ENCODE results near the gene OGFR. TPM values are rescaled to one million over a fixed set of nuclear protein-coding genes. Genes with fewer than 3 reads are reported as not detected.

Gene OGFR
- total RNA-seq, 1 experiment from 2014 or later = 84.7 TPM

DNA sequence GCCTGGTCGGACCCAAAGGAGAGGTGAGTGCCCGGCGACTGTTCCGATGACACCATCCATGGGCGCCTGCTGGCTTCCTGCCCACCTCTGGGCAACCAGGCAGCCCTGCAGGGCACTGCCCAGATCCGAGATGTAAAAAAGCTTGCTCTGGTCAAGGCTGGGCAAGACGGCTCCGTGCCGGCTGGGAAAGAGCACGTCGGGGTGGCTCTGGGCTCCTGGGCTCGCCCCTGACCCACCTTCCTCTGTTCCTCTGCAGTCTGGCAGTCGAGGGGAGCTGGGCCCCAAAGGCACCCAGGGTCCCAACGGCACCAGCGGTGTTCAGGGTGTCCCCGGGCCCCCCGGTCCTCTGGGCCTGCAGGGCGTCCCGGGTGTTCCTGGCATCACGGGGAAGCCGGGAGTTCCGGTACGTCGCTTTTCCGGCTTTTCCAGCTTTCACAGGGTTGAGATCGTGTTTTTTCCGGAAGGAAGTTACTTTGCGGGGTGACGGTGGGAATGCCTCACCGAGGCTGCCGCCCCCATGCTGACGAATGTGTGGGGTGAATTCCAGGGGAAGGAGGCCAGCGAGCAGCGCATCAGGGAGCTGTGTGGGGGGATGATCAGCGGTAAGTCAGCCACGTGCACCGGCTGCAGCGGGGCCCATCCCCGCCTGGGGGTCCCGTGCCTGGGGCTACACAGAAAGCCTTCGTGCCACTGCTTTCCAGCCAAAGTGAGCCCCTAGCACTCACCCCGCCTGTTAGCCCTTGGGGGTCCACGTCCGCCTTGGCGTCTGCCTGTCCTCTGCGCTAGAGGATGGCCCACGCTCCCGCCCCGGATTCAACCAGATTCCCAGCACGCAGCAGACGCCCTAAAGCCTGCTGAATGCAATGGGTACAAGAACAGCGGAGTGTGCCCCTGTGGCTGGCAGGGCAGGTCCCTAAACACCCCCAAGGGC lies 31.6 kb downstream of the OGFR start:
- no peak overlapping the region for H3K4me3 ChIP-seq (ENCODE audit: low read depth, low read length)
- H3K4me1 ChIP-seq = peaks cover 4% of the 10 kb centered on the region; the same call in 1 of the 2 replicates
- BruUV-seq (replicated peaks) = no TSS peak
- intact Hi-C loops (cut with micrococcal nuclease; ENCODE audit: unreplicated experiment) = no loop called here
- H3K36me3 ChIP-seq (ENCODE audit: control insufficient read depth, insufficient read depth, low read length) = no peaks in the 10 kb centered on the region
- no peaks in the 10 kb centered on the region for H3K9me3 Mint-ChIP-seq (ENCODE audit: unreplicated experiment)
- TF ChIP-seq, protein P1, sequence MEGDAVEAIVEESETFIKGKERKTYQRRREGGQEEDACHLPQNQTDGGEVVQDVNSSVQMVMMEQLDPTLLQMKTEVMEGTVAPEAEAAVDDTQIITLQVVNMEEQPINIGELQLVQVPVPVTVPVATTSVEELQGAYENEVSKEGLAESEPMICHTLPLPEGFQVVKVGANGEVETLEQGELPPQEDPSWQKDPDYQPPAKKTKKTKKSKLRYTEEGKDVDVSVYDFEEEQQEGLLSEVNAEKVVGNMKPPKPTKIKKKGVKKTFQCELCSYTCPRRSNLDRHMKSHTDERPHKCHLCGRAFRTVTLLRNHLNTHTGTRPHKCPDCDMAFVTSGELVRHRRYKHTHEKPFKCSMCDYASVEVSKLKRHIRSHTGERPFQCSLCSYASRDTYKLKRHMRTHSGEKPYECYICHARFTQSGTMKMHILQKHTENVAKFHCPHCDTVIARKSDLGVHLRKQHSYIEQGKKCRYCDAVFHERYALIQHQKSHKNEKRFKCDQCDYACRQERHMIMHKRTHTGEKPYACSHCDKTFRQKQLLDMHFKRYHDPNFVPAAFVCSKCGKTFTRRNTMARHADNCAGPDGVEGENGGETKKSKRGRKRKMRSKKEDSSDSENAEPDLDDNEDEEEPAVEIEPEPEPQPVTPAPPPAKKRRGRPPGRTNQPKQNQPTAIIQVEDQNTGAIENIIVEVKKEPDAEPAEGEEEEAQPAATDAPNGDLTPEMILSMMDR (IDR thresholded peaks at IDR 0.05; ENCODE audit: insufficient read depth in 1 of 2, low read depth in 1 of 2, low read length in 1 of 2, severe bottlenecking in 1 of 2, unreplicated experiment in 1 of 2) = no peak
- no peak overlapping the region for H3K27ac Mint-ChIP-seq (ENCODE audit: unreplicated experiment)
- H3K9me3 ChIP-seq = no peaks in the 10 kb centered on the region
- H3K36me3 Mint-ChIP-seq (ENCODE audit: insufficient read depth, unreplicated experiment) = no peaks in the 10 kb centered on the region
- H3K27me3 ChIP-seq (replicated peaks; ENCODE audit: control insufficient read depth, insufficient read depth, low read length) = no peaks in the 10 kb centered on the region
- peak in 1 of 2 experiments; percentile 45 for DNase-seq
- H3K27me3 Mint-ChIP-seq (ENCODE audit: insufficient read depth, unreplicated experiment) = no peaks in the 10 kb centered on the region
- ChIA-PET POLR2A (interaction anchor here (0.8 kb wide), 1 partner anchor 25 kb away, joined by 4 read pairs; the partner anchor contains the start of gene TCFL5), CTCF (no interaction called here)
- peaks cover 11% of the 10 kb centered on the region for H3K4me1 Mint-ChIP-seq (ENCODE audit: low read depth, unreplicated experiment)
- no peak overlapping the region for H3K4me3 Mint-ChIP-seq (ENCODE audit: unreplicated experiment)

DNA sequence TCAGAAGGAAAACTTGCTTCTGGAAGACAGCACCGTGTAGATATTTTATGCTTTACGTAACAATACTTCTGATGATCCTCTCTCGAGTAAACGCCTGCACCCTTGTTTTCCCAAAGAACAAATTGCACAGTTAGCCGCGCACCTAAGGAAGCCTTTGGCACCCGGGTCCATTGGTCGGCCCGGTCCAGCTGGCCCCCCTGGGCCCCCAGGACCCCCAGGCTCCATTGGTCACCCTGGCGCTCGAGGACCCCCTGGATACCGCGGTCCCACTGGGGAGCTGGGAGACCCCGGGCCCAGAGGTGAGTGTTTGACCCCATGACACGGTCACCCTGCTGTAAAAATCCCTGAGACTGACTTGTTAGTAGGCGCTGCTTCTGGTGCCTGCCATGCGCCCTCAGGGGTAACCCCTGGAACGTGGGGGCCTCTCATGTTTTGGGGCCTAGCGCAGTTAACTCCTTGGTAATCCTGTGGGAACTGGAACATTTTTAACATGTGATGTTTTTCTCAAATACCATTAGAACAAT lies 32.4 kb downstream of the OGFR start:
- H3K9me3 Mint-ChIP-seq (ENCODE audit: unreplicated experiment) = no peaks in the 10 kb centered on the region
- BruUV-seq (replicated peaks) = no TSS peak
- Histone ChIP-seq H3K4me3 (ENCODE audit: low read depth, low read length) (no peak overlapping the region), H3K36me3 (ENCODE audit: control insufficient read depth, insufficient read depth, low read length) (no peaks in the 10 kb centered on the region), H3K27me3 (replicated peaks; ENCODE audit: control insufficient read depth, insufficient read depth, low read length) (no peaks in the 10 kb centered on the region), H3K4me1 (no peaks in the 10 kb centered on the region; the same call in 1 of the 2 replicates), H3K9me3 (no peaks in the 10 kb centered on the region)
- peaks cover 11% of the 10 kb centered on the region for H3K4me1 Mint-ChIP-seq (ENCODE audit: low read depth, unreplicated experiment)
- H3K36me3 Mint-ChIP-seq (ENCODE audit: insufficient read depth, unreplicated experiment) = no peaks in the 10 kb centered on the region
- TF ChIP-seq, protein P1 (IDR thresholded peaks at IDR 0.05; ENCODE audit: insufficient read depth in 1 of 2, low read depth in 1 of 2, low read length in 1 of 2, severe bottlenecking in 1 of 2, unreplicated experiment in 1 of 2) = no peak
- intact Hi-C loops (cut with micrococcal nuclease; ENCODE audit: unreplicated experiment) = no loop called here
- H3K27me3 Mint-ChIP-seq (ENCODE audit: insufficient read depth, unreplicated experiment) = no peaks in the 10 kb centered on the region
- POLR2A ChIA-PET = no interaction called here
- no peak for DNase-seq
- no peak overlapping the region for H3K4me3 Mint-ChIP-seq (ENCODE audit: unreplicated experiment)
- H3K27ac Mint-ChIP-seq (ENCODE audit: unreplicated experiment) = no peak overlapping the region
- CTCF ChIA-PET = interaction anchor here (0.5 kb wide), 1 partner anchor 42 kb away, joined by 3 read pairs; no protein-coding TSS in a partner anchor

DNA sequence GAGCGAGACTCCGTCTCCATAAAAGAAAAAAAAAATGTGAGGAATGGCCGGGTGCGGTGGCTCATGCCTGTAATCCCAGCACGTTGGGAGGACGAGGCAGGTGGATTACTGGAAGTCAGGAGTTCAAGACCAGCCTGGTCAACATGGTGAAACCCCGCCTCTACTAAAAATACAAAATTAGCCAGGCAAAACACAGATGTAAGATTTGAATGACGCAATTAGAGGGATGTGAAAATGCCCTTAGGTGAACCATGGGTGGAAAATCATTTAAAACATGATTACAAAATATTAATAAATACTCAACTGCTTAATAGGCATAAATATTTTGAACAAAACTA lies 33.1 kb downstream of the OGFR start:
- no peaks in the 10 kb centered on the region for H3K27me3 Mint-ChIP-seq (ENCODE audit: insufficient read depth, unreplicated experiment)
- TF ChIP-seq, protein P1 (IDR thresholded peaks at IDR 0.05; ENCODE audit: insufficient read depth in 1 of 2, low read depth in 1 of 2, low read length in 1 of 2, severe bottlenecking in 1 of 2, unreplicated experiment in 1 of 2) = no peak
- no peaks in the 10 kb centered on the region for H3K36me3 Mint-ChIP-seq (ENCODE audit: insufficient read depth, unreplicated experiment)
- no peaks in the 10 kb centered on the region for H3K27me3 ChIP-seq (replicated peaks; ENCODE audit: control insufficient read depth, insufficient read depth, low read length)
- intact Hi-C loops (cut with micrococcal nuclease; ENCODE audit: unreplicated experiment) = no loop called here
- H3K4me3 Mint-ChIP-seq (ENCODE audit: unreplicated experiment) = no peak overlapping the region
- no peak overlapping the region for H3K27ac Mint-ChIP-seq (ENCODE audit: unreplicated experiment)
- H3K4me1 ChIP-seq = no peaks in the 10 kb centered on the region; the same call in 1 of the 2 replicates
- ChIA-PET CTCF (no interaction called here), POLR2A (no interaction called here)
- peaks cover 4% of the 10 kb centered on the region for H3K4me1 Mint-ChIP-seq (ENCODE audit: low read depth, unreplicated experiment)
- H3K36me3 ChIP-seq (ENCODE audit: control insufficient read depth, insufficient read depth, low read length) = no peaks in the 10 kb centered on the region
- no peaks in the 10 kb centered on the region for H3K9me3 ChIP-seq
- DNase-seq = no peak
- no peaks in the 10 kb centered on the region for H3K9me3 Mint-ChIP-seq (ENCODE audit: unreplicated experiment)
- no peak overlapping the region for H3K4me3 ChIP-seq (ENCODE audit: low read depth, low read length)
- BruUV-seq (replicated peaks) = no TSS peak

All from Caco-2 (cell line).